Measurements from ENCODE around the gene CDCA7.
"Not testable (repeated sequence)": the region's sequence is repeated elsewhere in the genome, so short reads cannot be mapped to it uniquely, and the experiment has no call there.

CDCA7 gene

DNA sequence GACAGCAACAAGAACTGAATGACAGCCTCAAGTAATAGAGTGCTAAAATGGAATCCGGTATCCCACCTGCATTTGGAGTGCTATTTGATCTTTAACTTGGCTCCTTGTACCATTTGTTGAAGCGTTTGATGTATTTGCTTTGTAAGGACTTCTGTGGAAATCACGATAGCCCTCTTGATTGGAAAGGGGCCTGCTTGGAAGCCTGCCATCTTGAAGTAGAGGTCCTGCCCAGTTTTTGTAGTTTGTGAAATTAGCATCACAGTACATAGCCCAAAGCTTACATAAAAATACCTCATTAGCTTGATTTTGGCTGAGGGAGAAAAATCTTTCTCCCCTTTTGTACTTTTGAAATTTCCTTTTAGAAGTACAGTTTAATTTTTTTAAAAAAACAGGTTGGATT is 2.7 kb downstream of the CDCA7 start:
- peak overlapping the region; percentile 1; the same call in 1 of the 2 replicates for H3K4me3 ChIP-seq (ENCODE audit: low read depth, low read length)
- no peak for DNase-seq (ENCODE audit: low read depth)
- TF ChIP-seq, protein P1, sequence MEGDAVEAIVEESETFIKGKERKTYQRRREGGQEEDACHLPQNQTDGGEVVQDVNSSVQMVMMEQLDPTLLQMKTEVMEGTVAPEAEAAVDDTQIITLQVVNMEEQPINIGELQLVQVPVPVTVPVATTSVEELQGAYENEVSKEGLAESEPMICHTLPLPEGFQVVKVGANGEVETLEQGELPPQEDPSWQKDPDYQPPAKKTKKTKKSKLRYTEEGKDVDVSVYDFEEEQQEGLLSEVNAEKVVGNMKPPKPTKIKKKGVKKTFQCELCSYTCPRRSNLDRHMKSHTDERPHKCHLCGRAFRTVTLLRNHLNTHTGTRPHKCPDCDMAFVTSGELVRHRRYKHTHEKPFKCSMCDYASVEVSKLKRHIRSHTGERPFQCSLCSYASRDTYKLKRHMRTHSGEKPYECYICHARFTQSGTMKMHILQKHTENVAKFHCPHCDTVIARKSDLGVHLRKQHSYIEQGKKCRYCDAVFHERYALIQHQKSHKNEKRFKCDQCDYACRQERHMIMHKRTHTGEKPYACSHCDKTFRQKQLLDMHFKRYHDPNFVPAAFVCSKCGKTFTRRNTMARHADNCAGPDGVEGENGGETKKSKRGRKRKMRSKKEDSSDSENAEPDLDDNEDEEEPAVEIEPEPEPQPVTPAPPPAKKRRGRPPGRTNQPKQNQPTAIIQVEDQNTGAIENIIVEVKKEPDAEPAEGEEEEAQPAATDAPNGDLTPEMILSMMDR (IDR thresholded peaks at IDR 0.05; ENCODE audit: low read depth, low read length, missing control alignments) = no peak

DNA sequence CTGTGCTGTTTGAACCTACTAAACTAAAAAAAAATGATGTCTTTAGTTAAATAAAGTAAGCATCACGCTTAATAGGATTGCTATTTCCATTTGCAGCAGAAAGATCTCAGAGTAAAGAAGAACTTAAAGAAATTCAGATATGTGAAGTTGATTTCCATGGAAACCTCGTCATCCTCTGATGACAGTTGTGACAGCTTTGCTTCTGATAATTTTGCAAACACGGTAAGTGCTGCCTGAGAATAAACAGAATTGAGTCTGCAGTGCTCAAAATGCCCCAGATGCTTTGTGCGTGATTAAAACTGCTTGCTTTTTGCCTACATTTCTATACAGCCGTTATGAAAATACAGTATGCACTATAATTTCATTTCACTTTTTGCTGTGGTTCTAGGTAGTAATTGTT is 3.9 kb downstream of the CDCA7 start:
- no peak for DNase-seq (ENCODE audit: low read depth)
- TF ChIP-seq, protein P1 (IDR thresholded peaks at IDR 0.05; ENCODE audit: low read depth, low read length, missing control alignments) = no peak
- peak overlapping the region; percentile 19; the same call in 1 of the 2 replicates for H3K4me3 ChIP-seq (ENCODE audit: low read depth, low read length)

DNA sequence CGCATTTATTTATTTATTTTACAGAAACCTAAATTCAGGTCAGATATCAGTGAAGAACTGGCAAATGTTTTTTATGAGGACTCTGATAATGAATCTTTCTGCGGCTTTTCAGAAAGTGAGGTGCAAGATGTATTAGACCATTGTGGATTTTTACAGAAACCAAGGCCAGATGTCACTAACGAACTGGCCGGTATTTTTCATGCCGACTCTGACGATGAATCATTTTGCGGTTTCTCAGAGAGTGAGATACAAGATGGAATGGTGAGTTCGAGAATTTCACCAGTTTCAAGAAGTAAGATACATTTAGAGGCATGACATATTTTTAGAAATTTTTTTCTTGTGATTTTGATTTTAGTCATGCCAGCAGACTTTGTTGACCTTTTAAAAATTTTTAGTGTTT is 4.6 kb downstream of the CDCA7 start:
- TF ChIP-seq, protein P1 (IDR thresholded peaks at IDR 0.05; ENCODE audit: low read depth, low read length, missing control alignments) = no peak
- peak; percentile 90 for DNase-seq (ENCODE audit: low read depth)
- H3K4me3 ChIP-seq (ENCODE audit: low read depth, low read length) = no peak overlapping the region

DNA sequence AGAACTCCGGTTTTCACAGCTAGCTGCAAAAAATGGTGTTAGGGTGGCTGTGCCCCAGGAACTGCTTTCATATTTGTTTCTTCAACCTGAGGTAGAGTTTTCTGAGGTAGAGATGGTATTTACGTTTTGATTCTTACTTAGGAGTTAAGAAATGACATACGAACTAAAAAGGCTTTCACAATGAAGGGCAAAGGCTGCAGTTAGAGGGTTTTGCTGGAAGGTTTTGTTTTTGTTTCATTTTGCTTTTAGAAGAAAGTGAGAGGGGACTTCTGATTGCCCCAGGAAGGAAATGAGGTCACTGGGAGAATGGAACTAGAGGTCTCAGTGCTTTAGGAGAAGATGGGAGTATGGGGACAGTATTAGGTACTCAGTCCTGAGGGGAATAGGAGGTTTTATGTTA is 15.5 kb downstream of the CDCA7 start:
- H3K4me3 ChIP-seq (ENCODE audit: low read depth, low read length) = no peak overlapping the region
- TF ChIP-seq, protein P1 (IDR thresholded peaks at IDR 0.05; ENCODE audit: low read depth, low read length, missing control alignments) = no peak
- DNase-seq (ENCODE audit: low read depth) = no peak

DNA sequence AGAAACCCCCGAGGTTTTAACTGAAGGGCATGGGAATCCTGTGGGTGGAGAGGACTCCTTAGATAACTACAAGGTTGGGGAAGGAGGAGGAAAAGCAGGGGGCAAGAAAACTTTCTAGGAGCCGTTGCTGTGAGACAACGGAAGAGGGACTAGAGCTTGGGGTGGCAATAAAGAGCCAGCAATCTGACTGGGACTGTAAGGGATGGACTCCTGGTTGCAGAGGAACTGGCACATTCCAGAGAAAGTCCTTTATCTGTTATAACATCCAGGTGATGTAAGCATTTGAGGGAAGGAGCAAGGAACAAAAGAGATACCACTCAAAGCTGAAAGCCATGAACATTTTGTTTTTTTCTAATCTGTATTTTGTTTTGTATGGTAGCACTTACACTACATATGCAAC is 16.4 kb downstream of the CDCA7 start:
- DNase-seq (ENCODE audit: low read depth) = no peak
- no peak overlapping the region for H3K4me3 ChIP-seq (ENCODE audit: low read depth, low read length)
- TF ChIP-seq, protein P1 (IDR thresholded peaks at IDR 0.05; ENCODE audit: low read depth, low read length, missing control alignments) = no peak

DNA sequence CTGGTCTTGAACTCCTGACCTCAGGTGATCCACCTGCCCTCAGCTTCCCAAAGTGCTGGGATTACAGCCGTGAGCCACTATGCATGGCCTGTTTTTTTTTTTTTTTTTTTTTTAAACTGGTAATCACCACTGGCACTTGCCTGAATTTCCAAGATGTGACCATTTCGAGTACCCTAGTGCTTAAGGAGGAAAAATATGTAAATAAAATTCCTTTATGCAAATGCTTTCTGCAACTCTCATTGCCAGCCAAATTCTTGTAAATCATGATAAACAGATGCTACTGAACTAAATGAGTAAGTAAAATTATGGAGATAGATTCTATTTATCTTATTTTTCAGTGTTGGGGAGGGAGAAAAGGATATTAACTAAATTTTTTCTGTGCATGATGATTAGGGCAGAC is 18.6 kb downstream of the CDCA7 start:
- TF ChIP-seq, protein P1 (IDR thresholded peaks at IDR 0.05; ENCODE audit: low read depth, low read length, missing control alignments) = no peak
- H3K4me3 ChIP-seq (ENCODE audit: low read depth, low read length) = no peak overlapping the region

DNA sequence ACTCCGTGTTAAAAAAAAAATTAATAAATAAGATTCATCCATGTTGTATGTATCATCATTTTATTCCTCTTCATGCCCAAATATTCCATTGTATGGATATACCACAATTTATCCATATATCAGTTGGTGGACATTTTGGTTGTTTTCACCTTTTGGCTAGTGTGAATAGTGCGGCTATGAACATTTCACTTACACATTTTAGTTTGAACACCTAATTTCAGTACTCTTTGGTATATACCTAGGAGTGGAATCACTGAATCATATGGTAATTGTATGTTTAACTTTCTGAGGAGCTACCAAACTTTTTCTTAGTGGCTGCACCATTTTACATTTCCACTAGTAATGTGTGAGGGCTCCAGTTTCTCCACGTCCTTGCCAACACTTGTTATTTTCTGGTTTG is 20.0 kb downstream of the CDCA7 start:
- no peak for DNase-seq (ENCODE audit: low read depth)
- H3K4me3 ChIP-seq (ENCODE audit: low read depth, low read length) = no peak overlapping the region
- TF ChIP-seq, protein P1 (IDR thresholded peaks at IDR 0.05; ENCODE audit: low read depth, low read length, missing control alignments) = no peak

More for the DNA sequence above, 18.6 kb downstream of the CDCA7 start:
- DNase-seq (ENCODE audit: low read depth) = no peak

DNA sequence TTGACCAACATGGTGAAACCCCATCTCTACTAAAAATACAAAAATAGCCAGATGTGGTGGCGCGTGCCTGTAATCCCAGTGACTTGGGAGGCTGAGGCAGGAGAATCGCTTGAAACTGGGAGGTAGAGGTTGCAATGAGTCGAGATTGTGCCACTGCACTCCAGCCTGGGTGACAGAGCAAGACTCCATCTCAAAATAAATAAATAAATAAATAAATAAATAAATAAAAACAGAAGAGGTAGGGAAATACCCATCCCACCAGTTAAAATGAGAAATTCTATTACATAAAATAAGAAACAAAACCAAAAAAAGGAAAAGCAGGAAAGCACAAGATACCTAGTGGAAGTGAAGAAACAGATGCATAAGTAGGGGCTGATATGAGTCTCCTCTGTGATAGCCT is 30.9 kb downstream of the CDCA7 start:
- H3K4me3 ChIP-seq (ENCODE audit: low read depth, low read length); DNase-seq (ENCODE audit: low read depth): not testable (repeated sequence)
